GM11168 (cell line): Measurements from ENCODE around the gene NPHP4.

Source experiments
- in situ Hi-C: fragments of 300-500 bp; cut with MboI; formaldehyde crosslinking; loops from one replicate; pipeline ENCODE4 v1.12.0; 2022; ENCODE audit warnings: low sequenced_read_pairs; ENCODE audit not compliant: unreplicated experiment

NPHP4 gene

GRCh38 chr1:5975133-5975880 lies 16.9 kb downstream of the NPHP4 start:
- in situ Hi-C loops: no loop called here

GRCh38 chr1:5974631-5975030 lies 17.6 kb downstream of the NPHP4 start:
- in situ Hi-C loops: no loop called here

GRCh38 chr1:5973771-5974170 lies 18.5 kb downstream of the NPHP4 start:
- in situ Hi-C loops: no loop called here

GRCh38 chr1:5972198-5972520 lies 20.1 kb downstream of the NPHP4 start:
- in situ Hi-C loops: no loop called here

- in situ Hi-C loops: no loop called here
These were observed 20.6 kb downstream of the NPHP4 start for GRCh38 chr1:5971471-5972197.

GRCh38 chr1:5970610-5971273 lies 21.5 kb downstream of the NPHP4 start:
- in situ Hi-C loops: no loop called here

- in situ Hi-C loops: no loop called here
These were observed 23.1 kb downstream of the NPHP4 start for GRCh38 chr1:5969168-5969567.

- in situ Hi-C loops: no loop called here
These were observed 24.0 kb downstream of the NPHP4 start for GRCh38 chr1:5968161-5968736.

- in situ Hi-C loops: no loop called here
These were observed 24.7 kb downstream of the NPHP4 start for GRCh38 chr1:5967351-5968160.

GRCh38 chr1:5966543-5967205 lies 25.6 kb downstream of the NPHP4 start:
- in situ Hi-C loops: no loop called here

GRCh38 chr1:5965586-5966131 lies 26.6 kb downstream of the NPHP4 start:
- in situ Hi-C loops: no loop called here

- in situ Hi-C loops: no loop called here
These were observed 29.7 kb downstream of the NPHP4 start for GRCh38 chr1:5962265-5963105.

- in situ Hi-C loops: no loop called here
These were observed 30.6 kb downstream of the NPHP4 start for GRCh38 chr1:5961601-5962000.

- in situ Hi-C loops: no loop called here
These were observed 31.9 kb downstream of the NPHP4 start for GRCh38 chr1:5960336-5960735.

- in situ Hi-C loops: no loop called here
These were observed 32.5 kb downstream of the NPHP4 start for GRCh38 chr1:5959667-5960230.

GRCh38 chr1:5959087-5959486 lies 33.1 kb downstream of the NPHP4 start:
- in situ Hi-C loops: no loop called here

- in situ Hi-C loops: no loop called here
These were observed 36.0 kb downstream of the NPHP4 start for GRCh38 chr1:5956022-5956830.
